Transverse colon (tissue), 4 donors: ENCODE data around the gene RRP8. TPM values are rescaled to one million over a fixed set of nuclear protein-coding genes. Genes with fewer than 3 reads are reported as not detected.

Experiments used
- DNase-seq: peaks from one replicate; pipeline ENCODE4 v3.0.0-alpha.2; 2019
- H3K27ac ChIP-seq, 4 donors: fragments of 200-600 bp; sonication (generic); 2 replicates each; pipeline ENCODE4 v1.5.1; 2016 to 2018; ENCODE audit warnings: inconsistent platforms in 4 of 4
- H3K27me3 ChIP-seq: fragments of 200-600 bp; sonication (generic); 2 replicates; pipeline ENCODE4 v1.5.1; 2017; ENCODE audit warnings: inconsistent platforms
- H3K36me3 ChIP-seq, 4 donors: fragments of 200-600 bp; sonication (generic); 2 replicates each; pipeline ENCODE4 v1.5.1; 2017 to 2019; ENCODE audit warnings: inconsistent platforms in 4 of 4
- H3K4me1 ChIP-seq, 4 donors: fragments of 200-600 bp; sonication (generic); 2 replicates each; pipeline ENCODE4 v1.5.1; 2017 to 2020; ENCODE audit warnings: inconsistent platforms in 4 of 4
- H3K4me3 ChIP-seq, 4 donors: fragments of 200-600 bp; sonication (generic); 1 replicate in 1 of 4; 2 replicates in 3 of 4; pipeline versions ENCODE4 v1.5.1 to v1.6.1; 2017 to 2019; ENCODE audit warnings: inconsistent platforms in 4 of 4
- H3K9me3 ChIP-seq, 2 donors: fragments of 200-600 bp; sonication (generic); 2 replicates each; pipeline ENCODE4 v1.5.1; 2017 to 2019; ENCODE audit warnings: inconsistent platforms in 2 of 2
- EP300 ChIP-seq: sonication (generic); formaldehyde crosslinking; IDR thresholded peaks from one replicate; pipeline ENCODE4 v1.6.1; 2017; ENCODE audit warnings: antibody characterized with exemption, low read depth
- POLR2A ChIP-seq: fragments of 450-650 bp; IDR thresholded peaks from one replicate; pipeline ENCODE4 v1.6.1; 2016; ENCODE audit warnings: antibody characterized with exemption, mild to moderate bottlenecking, moderate library complexity
- POLR2AphosphoS5 ChIP-seq, 3 donors: sonication (generic); formaldehyde crosslinking; IDR thresholded peaks; one replicate each; pipeline ENCODE4 v1.6.1; 2016; ENCODE audit warnings: antibody characterized with exemption in 3 of 3
- WGBS, 2 donors: methylation state at CpG; one replicate each; pipeline ENCODE4 v1.1.5; 2018; ENCODE audit warnings: low coverage in 1 of 2; 5-methylcytosine and 5-hydroxymethylcytosine counted together
- in situ Hi-C, 4 donors: fragments of 200-750 bp; cut with MboI; loops; one replicate each; pipeline versions ENCODE4 v1.15.0 to v1.15.1; 2017; ENCODE audit warnings: low sequenced_read_pairs in 3 of 4, low pct_ligation_motif_present in 1 of 4, low pct_unique_long_range_greater_than_20kb in 1 of 4
- intact Hi-C: fragments of 100-400 bp; cut with DNase I; formaldehyde crosslinking; loops from one replicate; pipeline ENCODE4 v1.15.1; 2023; ENCODE audit warnings: low total_unique reads
- total RNA-seq, 4 donors: library from RNA; depleted of rRNA; stranded (reverse); fragments of >200 nt; gene quantifications; one replicate each; pipeline ENCODE4 v1.1.0, GENCODE V29; 2016
- TF ChIP-seq, protein P1 (sequence below), 5 experiments: fragments of 200-600 bp in 3 of 5; fragments of 450-650 bp in 2 of 5; sonication (generic) in 3 of 5; IDR thresholded peaks; 1 replicate in 2 of 5; 2 replicates in 3 of 5; pipeline ENCODE4 v1.5.1; 2016 to 2017; ENCODE audit warnings: antibody characterized with exemption in 5 of 5, inconsistent platforms in 3 of 5, mild to moderate bottlenecking in 2 of 5, moderate library complexity in 1 of 5

Gene RRP8
- total RNA-seq, 4 donors from 2014 or later, result 9.7 to 145 (median 48.2) TPM

DNA sequence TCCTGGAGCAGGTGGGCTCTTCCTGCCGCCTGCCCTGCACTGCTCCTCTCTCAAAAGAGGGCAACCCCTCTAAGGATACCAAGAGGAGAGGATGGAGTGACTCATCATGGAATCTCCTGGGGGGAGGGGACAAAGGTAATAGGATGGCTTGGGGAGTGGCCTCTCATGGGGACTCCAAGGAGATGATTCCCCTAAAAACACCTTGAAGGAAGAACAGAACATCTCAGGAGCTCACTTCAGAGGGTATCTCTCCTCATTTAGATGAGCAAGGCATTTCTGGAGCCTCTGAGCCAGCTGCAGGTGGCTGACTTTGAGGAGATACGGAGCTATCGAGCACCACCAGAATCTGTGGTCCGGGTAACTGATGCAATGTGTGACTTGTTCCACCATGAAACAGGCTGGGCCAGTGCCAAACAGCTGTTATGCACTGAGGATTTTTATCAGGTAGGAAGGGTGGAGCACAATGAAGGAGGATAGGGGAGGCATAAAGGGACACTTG, 40.2 kb downstream of the RRP8 start:
- TF ChIP-seq POLR2AphosphoS5 (IDR thresholded peaks at IDR 0.05) (no peak), POLR2A (no peak), EP300 (no peak)
- TF ChIP-seq, protein P1, sequence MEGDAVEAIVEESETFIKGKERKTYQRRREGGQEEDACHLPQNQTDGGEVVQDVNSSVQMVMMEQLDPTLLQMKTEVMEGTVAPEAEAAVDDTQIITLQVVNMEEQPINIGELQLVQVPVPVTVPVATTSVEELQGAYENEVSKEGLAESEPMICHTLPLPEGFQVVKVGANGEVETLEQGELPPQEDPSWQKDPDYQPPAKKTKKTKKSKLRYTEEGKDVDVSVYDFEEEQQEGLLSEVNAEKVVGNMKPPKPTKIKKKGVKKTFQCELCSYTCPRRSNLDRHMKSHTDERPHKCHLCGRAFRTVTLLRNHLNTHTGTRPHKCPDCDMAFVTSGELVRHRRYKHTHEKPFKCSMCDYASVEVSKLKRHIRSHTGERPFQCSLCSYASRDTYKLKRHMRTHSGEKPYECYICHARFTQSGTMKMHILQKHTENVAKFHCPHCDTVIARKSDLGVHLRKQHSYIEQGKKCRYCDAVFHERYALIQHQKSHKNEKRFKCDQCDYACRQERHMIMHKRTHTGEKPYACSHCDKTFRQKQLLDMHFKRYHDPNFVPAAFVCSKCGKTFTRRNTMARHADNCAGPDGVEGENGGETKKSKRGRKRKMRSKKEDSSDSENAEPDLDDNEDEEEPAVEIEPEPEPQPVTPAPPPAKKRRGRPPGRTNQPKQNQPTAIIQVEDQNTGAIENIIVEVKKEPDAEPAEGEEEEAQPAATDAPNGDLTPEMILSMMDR (IDR thresholded peaks at IDR 0.05), result no peak
- H3K36me3 ChIP-seq, result no peaks in the 10 kb centered on the region
- no peak overlapping the region for H3K4me3 ChIP-seq
- no peak overlapping the region for H3K27ac ChIP-seq
- WGBS, 2 donors, result 89 to 92% methylated on average over 2 to 4 of the region's 4 CpGs
- in situ Hi-C loops, result no loop called here
- intact Hi-C loops, result no loop called here
- H3K4me1 ChIP-seq, result no peaks in the 10 kb centered on the region
- DNase-seq, result no peak
- no peaks in the 10 kb centered on the region for H3K27me3 ChIP-seq
- H3K9me3 ChIP-seq, result no peaks in the 10 kb centered on the region

DNA sequence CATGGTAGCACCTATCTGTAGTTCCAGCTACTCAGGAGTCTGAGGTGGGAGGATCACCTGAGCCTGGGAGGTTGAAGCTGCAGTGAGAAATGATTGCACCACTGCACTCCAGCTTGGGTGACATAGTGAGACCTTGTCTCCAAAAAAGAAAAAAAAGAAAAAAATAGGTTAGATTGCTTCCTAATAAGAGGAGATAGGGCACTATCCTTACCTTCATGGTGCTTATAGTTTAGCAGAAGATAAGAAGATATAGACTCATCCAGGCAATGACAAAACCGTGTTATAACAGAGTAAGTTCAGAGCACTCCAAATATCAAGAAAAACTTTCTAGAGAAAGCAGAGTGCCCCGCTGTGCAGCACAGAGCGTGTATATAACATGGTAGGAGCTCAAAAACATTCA, 42.1 kb downstream of the RRP8 start:
- H3K36me3 ChIP-seq, result no peaks in the 10 kb centered on the region
- 94 to 100% methylated on average over 3 of the region's 3 CpGs for WGBS, 2 donors
- DNase-seq, result no peak
- TF ChIP-seq POLR2AphosphoS5 (IDR thresholded peaks at IDR 0.05) (no peak), EP300 (no peak), POLR2A (no peak)
- TF ChIP-seq, protein P1 (IDR thresholded peaks at IDR 0.05), result no peak
- in situ Hi-C loops, result no loop called here
- H3K27me3 ChIP-seq, result no peaks in the 10 kb centered on the region
- H3K4me1 ChIP-seq, result no peaks in the 10 kb centered on the region
- no peak overlapping the region for H3K27ac ChIP-seq
- no peaks in the 10 kb centered on the region for H3K9me3 ChIP-seq
- H3K4me3 ChIP-seq, result no peak overlapping the region
- intact Hi-C loops, result no loop called here

DNA sequence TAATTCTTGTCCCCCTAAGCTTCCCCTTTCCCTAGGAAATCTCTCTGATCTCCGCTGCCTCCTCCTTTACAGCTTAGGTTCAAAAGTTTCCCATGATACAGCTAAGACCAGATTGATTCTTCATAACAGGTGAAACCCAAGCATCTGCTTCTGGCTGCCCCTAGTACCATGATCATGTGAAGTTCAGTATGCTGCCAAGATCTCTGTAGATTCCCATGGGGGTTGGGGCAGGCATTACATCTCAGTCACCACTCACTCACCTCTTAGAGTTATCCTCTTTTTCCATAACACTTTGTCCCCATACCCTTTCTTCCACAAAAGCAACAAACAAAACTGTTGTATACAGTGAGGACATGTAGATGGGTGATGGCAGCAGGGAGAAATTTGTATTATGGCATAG, 44.0 kb downstream of the RRP8 start:
- H3K27me3 ChIP-seq, result no peaks in the 10 kb centered on the region
- intact Hi-C loops, result no loop called here
- H3K4me3 ChIP-seq, result no peak overlapping the region
- no peak for DNase-seq
- no peaks in the 10 kb centered on the region for H3K36me3 ChIP-seq
- H3K9me3 ChIP-seq, result no peaks in the 10 kb centered on the region
- WGBS, 2 donors, result 50 to 90% methylated on average over 1 of the region's 1 CpG
- no peak overlapping the region for H3K27ac ChIP-seq
- no peaks in the 10 kb centered on the region for H3K4me1 ChIP-seq
- in situ Hi-C loops, result no loop called here
- no peak for TF ChIP-seq POLR2AphosphoS5 (IDR thresholded peaks at IDR 0.05)
- TF ChIP-seq EP300, result no peak
- TF ChIP-seq POLR2A, result no peak
- TF ChIP-seq, protein P1 (IDR thresholded peaks at IDR 0.05), result no peak

DNA sequence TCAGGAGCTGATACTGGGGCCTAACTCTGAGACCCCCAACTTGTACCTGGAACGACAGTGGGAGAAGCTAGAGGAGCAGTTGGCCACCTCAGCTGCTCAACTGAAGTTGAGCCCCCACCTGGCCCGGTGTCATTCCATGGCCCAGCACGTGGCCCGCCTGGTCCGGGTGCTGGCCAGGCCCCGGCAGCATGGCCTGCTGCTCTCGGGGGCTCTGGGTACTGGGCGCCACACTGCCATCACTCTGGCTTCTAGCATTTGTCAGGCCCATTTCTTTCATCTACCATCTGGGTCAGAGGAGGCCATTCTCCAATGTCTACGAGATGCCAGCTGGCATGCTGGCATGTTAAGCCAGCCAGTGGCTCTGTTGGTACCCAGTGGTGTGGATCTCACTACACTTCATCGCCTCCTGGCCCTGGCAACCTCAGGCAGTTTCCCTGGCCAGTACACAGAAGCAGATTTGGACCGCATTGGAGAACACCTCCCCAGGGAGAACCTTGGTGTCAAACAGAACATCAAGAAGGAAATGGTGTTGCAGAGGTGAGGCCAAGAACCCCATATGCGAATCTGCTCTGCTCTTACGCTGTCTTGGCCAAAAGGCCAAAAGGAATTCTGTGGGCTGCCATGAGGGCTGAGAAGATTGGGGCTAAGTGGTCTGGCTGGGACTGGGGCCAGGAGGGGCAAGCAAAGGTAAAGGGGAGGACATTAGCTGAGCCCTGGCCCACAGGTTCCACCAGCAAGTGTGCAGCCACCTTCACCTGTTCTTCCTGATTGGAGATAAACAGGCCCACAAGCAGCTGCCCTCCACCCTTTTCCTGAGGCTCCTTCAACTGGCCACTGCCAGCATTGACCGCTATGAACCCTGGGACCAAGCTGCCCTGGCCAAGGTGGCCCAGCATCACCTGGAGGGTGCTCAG, 45.4 kb downstream of the RRP8 start:
- no peaks in the 10 kb centered on the region for H3K4me1 ChIP-seq
- in situ Hi-C loops (no loop called here), intact Hi-C loops (no loop called here)
- DNase-seq, result no peak
- no peak overlapping the region for H3K4me3 ChIP-seq
- 98 to 100% methylated on average over 1 to 14 of the region's 14 CpGs for WGBS, 2 donors
- no peaks in the 10 kb centered on the region for H3K27me3 ChIP-seq
- H3K9me3 ChIP-seq, result no peaks in the 10 kb centered on the region
- no peaks in the 10 kb centered on the region for H3K36me3 ChIP-seq
- H3K27ac ChIP-seq, result no peak overlapping the region
- TF ChIP-seq POLR2A, result no peak
